KMS-11 (cell line): ENCODE measurements around the gene FMC1.

ENCODE experiments used
- H2AFZ ChIP-seq: fragments of 200-600 bp; sonication (generic); 2 replicates; pipeline ENCODE4 v1.6.1; 2016; ENCODE audit warnings: antibody characterized with exemption, mixed run types, low read depth
- H3K27ac ChIP-seq: fragments of 200-600 bp; sonication (generic); 2 replicates; pipeline ENCODE4 v1.6.1; 2016; ENCODE audit warnings: mild to moderate bottlenecking, mixed run types
- H3K27me3 ChIP-seq: fragments of 200-600 bp; sonication (generic); 2 replicates; pipeline ENCODE4 v1.6.1; 2017; ENCODE audit warnings: mild to moderate bottlenecking, low read depth, mixed run types, moderate library complexity; ENCODE audit not compliant: insufficient read depth
- H3K36me3 ChIP-seq: fragments of 200-600 bp; sonication (generic); 2 replicates; pipeline ENCODE4 v1.6.1; 2017; ENCODE audit warnings: mild to moderate bottlenecking, mixed run types; ENCODE audit not compliant: insufficient read depth
- H3K4me1 ChIP-seq: fragments of 200-600 bp; sonication (generic); 2 replicates; pipeline ENCODE4 v1.6.1; 2016; ENCODE audit warnings: mild to moderate bottlenecking, low read depth, mixed run types; ENCODE audit not compliant: poor library complexity, severe bottlenecking
- H3K4me2 ChIP-seq: fragments of 200-600 bp; sonication (generic); 2 replicates; pipeline ENCODE4 v1.7.0; 2016; ENCODE audit warnings: mild to moderate bottlenecking, mixed run types
- H3K4me3 ChIP-seq: fragments of 200-600 bp; sonication (generic); IDR thresholded peaks from 2 replicates; pipeline ENCODE4 v1.6.1; 2017; ENCODE audit warnings: low read depth, low read length, mixed read lengths; ENCODE audit not compliant: insufficient read depth
- H3K79me2 ChIP-seq: fragments of 200-600 bp; sonication (generic); 2 replicates; pipeline ENCODE4 v1.6.1; 2016; ENCODE audit warnings: low read depth, mixed run types; ENCODE audit not compliant: insufficient read depth
- H3K9ac ChIP-seq: fragments of 200-600 bp; sonication (generic); 2 replicates; pipeline ENCODE4 v1.6.1; 2016; ENCODE audit warnings: mild to moderate bottlenecking, mixed run types
- H4K20me1 ChIP-seq: fragments of 200-600 bp; sonication (generic); 2 replicates; pipeline ENCODE4 v1.6.1; 2016; ENCODE audit warnings: mild to moderate bottlenecking, mixed run types; ENCODE audit not compliant: insufficient read depth
- TF ChIP-seq, protein P1 (sequence below): fragments of 200-600 bp; sonication (generic); conservative IDR thresholded peaks from 2 replicates; pipeline ENCODE4 v1.6.1; 2017; ENCODE audit warnings: low read depth, mild to moderate bottlenecking, antibody characterized with exemption, low read length, moderate library complexity, mixed read lengths

Gene FMC1

DNA sequence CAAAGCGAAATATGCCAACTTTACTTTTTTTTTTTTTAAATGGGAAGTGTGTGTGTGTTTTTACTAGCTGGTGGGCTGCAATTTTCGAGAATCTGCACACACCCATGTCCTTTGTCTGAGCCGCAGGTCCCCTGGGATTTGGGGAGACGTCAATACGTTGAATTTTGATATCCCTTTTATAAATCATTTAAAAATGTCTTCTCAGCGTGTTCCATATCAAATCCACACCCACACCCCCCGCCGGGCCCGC lies 404 bp upstream of the FMC1 start:
- TF ChIP-seq, protein P1, sequence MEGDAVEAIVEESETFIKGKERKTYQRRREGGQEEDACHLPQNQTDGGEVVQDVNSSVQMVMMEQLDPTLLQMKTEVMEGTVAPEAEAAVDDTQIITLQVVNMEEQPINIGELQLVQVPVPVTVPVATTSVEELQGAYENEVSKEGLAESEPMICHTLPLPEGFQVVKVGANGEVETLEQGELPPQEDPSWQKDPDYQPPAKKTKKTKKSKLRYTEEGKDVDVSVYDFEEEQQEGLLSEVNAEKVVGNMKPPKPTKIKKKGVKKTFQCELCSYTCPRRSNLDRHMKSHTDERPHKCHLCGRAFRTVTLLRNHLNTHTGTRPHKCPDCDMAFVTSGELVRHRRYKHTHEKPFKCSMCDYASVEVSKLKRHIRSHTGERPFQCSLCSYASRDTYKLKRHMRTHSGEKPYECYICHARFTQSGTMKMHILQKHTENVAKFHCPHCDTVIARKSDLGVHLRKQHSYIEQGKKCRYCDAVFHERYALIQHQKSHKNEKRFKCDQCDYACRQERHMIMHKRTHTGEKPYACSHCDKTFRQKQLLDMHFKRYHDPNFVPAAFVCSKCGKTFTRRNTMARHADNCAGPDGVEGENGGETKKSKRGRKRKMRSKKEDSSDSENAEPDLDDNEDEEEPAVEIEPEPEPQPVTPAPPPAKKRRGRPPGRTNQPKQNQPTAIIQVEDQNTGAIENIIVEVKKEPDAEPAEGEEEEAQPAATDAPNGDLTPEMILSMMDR, result no peak

DNA sequence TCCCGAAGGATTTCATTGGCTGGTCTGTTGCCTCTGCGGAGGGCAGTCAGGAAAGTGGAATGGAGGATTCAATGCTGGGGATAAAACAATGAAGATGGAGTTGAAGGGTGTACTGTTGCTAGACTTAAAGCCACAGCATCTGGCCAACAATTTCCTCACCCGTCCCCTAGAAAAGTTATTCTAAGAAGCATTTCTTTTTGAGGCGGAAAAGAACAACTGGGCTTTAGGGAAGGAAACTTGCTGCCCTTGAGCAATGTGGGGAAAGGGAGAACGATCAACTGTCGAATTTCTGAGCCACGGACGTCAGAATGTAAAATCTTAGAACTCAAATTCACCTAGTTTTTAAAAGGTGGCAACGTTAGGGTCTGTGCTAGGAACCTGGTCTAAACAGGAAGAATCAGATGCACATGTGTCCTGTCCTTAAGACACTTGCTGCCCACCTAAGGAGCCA lies 664 bp downstream of the FMC1 start:
- Histone ChIP-seq H3K27ac (peak overlapping the region; percentile 95), H3K4me2 (peak overlapping the region; percentile 90), H3K4me1 (peaks cover 12% of the 10 kb centered on the region), H4K20me1 (no peaks in the 10 kb centered on the region), H3K9ac (peak overlapping the region; percentile 96), H3K27me3 (no peaks in the 10 kb centered on the region), H2AFZ (peak overlapping the region; percentile 76), H3K36me3 (no peaks in the 10 kb centered on the region; the same call in 1 of the 2 replicates), H3K4me3 (peak overlapping the region; percentile 66), H3K79me2 (peaks cover 20% of the 10 kb centered on the region)
- TF ChIP-seq, protein P1, result no peak

More for the DNA sequence above, 404 bp upstream of the FMC1 start:
- no peaks in the 10 kb centered on the region for H3K27me3 ChIP-seq
- no peaks in the 10 kb centered on the region for H3K36me3 ChIP-seq
- H4K20me1 ChIP-seq, result no peaks in the 10 kb centered on the region
- peaks cover 20% of the 10 kb centered on the region for H3K79me2 ChIP-seq
- peak overlapping the region; percentile 96 for H3K9ac ChIP-seq
- H3K4me3 ChIP-seq, result peak overlapping the region; percentile 4
- peak overlapping the region; percentile 90 for H3K4me2 ChIP-seq
- H3K4me1 ChIP-seq, result peaks cover 12% of the 10 kb centered on the region
- peak overlapping the region; percentile 76 for H2AFZ ChIP-seq
- H3K27ac ChIP-seq, result peak overlapping the region; percentile 95

DNA sequence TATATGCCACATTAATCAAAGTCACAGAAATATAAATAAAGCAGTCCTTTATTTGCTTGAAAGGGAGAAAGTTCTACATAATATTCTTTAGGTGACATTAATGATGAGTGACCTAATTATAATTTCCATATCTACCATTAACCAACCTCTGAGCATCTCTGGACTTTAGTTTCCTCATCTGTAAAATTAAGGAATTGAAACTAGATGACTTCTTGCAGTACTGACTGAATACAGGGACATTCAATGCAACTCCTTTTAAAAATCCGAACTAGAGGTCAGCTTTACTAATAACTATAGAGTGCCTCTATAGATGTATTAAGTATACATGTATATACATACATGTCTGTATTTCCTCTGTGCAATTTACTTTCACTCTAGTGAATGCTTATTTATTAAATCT lies 3.9 kb downstream of the FMC1 start:
- H3K4me1 ChIP-seq, result peaks cover 12% of the 10 kb centered on the region
- no peak overlapping the region for H3K27ac ChIP-seq
- TF ChIP-seq, protein P1, result no peak
- H4K20me1 ChIP-seq, result no peaks in the 10 kb centered on the region
- H3K79me2 ChIP-seq, result peaks cover 20% of the 10 kb centered on the region
- H3K9ac ChIP-seq, result no peak overlapping the region
- H3K4me3 ChIP-seq, result no peak overlapping the region
- no peaks in the 10 kb centered on the region; the same call in 1 of the 2 replicates for H3K36me3 ChIP-seq
- no peak overlapping the region for H2AFZ ChIP-seq
- no peaks in the 10 kb centered on the region for H3K27me3 ChIP-seq
- no peak overlapping the region for H3K4me2 ChIP-seq

DNA sequence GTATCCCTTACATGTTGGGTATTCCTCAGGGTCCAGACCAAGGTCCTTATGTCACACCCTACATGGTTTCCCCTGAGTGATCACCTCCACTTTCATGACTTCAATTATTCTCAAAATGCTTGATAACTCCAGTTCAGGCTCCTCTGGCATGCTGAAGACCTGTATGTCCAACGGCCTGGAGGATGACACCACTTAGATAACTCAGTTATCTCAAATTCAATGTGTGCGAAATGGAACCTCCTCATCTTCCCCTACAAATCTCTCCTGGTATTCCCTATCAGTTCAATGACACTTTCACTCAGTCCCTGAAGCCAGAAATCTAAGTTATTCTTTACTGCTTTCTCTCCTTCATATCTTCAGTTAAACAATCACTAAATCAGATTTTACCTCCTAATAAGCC lies 9.9 kb downstream of the FMC1 start:
- TF ChIP-seq, protein P1, result no peak
- H3K4me2 ChIP-seq, result no peak overlapping the region
- no peaks in the 10 kb centered on the region for H3K79me2 ChIP-seq
- H2AFZ ChIP-seq, result no peak overlapping the region
- no peak overlapping the region for H3K9ac ChIP-seq
- H3K36me3 ChIP-seq, result no peaks in the 10 kb centered on the region; the same call in 1 of the 2 replicates
- H3K27me3 ChIP-seq, result no peaks in the 10 kb centered on the region
- no peak overlapping the region for H3K27ac ChIP-seq
- H4K20me1 ChIP-seq, result no peaks in the 10 kb centered on the region
- no peaks in the 10 kb centered on the region for H3K4me1 ChIP-seq
- H3K4me3 ChIP-seq, result no peak overlapping the region

DNA sequence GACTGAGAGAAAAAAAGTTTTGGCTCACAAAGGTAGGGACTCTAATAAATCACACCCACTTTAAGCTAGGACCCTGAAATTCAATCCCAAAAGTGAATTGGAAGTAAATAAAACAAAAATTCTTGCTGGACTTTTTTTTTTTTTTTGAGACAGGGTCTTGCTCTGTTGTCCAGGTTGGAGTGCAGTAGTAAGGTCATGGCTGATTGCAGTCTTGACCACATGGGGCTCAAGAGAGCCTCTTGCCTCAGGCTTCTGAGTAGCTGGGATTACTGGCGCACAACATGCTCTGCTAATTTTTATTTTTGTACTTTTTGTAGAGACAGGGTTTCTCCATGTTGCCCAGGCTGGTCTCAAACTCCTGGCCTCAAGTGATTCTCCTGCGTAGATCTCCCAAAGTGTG lies 13.6 kb downstream of the FMC1 start:
- no peak overlapping the region for H3K27ac ChIP-seq
- no peaks in the 10 kb centered on the region for H3K27me3 ChIP-seq
- H3K4me1 ChIP-seq, result peaks cover 17% of the 10 kb centered on the region
- H3K79me2 ChIP-seq, result peaks cover 10% of the 10 kb centered on the region; the same call in 1 of the 2 replicates
- H3K9ac ChIP-seq, result no peak overlapping the region
- no peaks in the 10 kb centered on the region for H3K36me3 ChIP-seq
- H4K20me1 ChIP-seq, result no peaks in the 10 kb centered on the region
- no peak overlapping the region for H3K4me2 ChIP-seq
- H3K4me3 ChIP-seq, result no peak overlapping the region
- H2AFZ ChIP-seq, result no peak overlapping the region
- TF ChIP-seq, protein P1, result no peak
